ENCODE measurements around the gene TUBA4A.

TUBA4A gene

GRCh38 chr2:219253753-219254589, at the start of gene TUBA4A:
Gene TUBA4A, minus strand, starts transcription at chr2:219253918. Its CDS starts 60 bp downstream, at chr2:219253858.
- TF ChIP-seq GATA3 (IDR thresholded peaks at IDR 0.05; ENCODE audit: low read depth, low read length): no peak
- no peak for TF ChIP-seq GATA2 (IDR thresholded peaks at IDR 0.05; ENCODE audit: low read depth, low read length)

DNA sequence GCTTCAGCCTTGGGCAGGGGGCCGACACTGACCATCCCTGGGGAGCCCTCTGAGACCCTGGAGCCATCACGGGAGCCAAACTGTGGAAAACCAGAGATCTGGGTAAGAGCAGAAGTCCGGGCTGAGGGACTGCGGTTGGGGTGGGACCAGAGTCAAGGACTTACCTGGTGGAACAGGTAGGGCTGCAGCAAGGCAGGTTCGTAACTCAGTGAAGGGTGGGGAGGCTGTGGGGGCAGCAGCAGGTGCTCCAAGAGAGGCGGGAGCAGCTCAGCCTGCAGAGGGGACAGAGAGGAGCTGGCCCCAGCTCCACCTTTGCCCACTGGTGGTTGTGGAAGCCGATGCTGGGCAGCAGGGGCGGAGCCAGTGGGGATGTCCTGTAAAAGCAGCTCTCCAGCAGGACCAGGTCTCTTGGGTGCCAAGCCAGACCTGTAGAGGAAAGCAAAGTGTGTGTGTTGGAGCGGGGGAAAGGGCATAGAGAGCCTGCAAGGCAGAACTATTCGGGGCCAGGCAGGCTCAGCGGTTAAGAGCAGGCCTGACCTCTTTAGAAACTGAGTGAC, 48.8 kb upstream of the TUBA4A start:
- TF ChIP-seq GATA3 (IDR thresholded peaks at IDR 0.05; ENCODE audit: low read depth, low read length): no peak

- no peak for TF ChIP-seq GATA2 (IDR thresholded peaks at IDR 0.05; ENCODE audit: low read depth, low read length)
- TF ChIP-seq GATA3 (IDR thresholded peaks at IDR 0.05; ENCODE audit: low read depth, low read length): no peak
Observed at GRCh38 chr2:219300022-219300421, 46.3 kb upstream of the TUBA4A start.

GRCh38 chr2:219299372-219299760, 45.6 kb upstream of the TUBA4A start:
- no peak for TF ChIP-seq GATA2 (IDR thresholded peaks at IDR 0.05; ENCODE audit: low read depth, low read length)

GRCh38 chr2:219298759-219299371, 45.1 kb upstream of the TUBA4A start:
- TF ChIP-seq GATA2 (IDR thresholded peaks at IDR 0.05; ENCODE audit: low read depth, low read length) (no peak), GATA3 (IDR thresholded peaks at IDR 0.05; ENCODE audit: low read depth, low read length) (no peak)

- TF ChIP-seq GATA2 (IDR thresholded peaks at IDR 0.05; ENCODE audit: low read depth, low read length): no peak
- TF ChIP-seq GATA3 (IDR thresholded peaks at IDR 0.05; ENCODE audit: low read depth, low read length): no peak
Observed at GRCh38 chr2:219297766-219298456, 44.2 kb upstream of the TUBA4A start.

DNA sequence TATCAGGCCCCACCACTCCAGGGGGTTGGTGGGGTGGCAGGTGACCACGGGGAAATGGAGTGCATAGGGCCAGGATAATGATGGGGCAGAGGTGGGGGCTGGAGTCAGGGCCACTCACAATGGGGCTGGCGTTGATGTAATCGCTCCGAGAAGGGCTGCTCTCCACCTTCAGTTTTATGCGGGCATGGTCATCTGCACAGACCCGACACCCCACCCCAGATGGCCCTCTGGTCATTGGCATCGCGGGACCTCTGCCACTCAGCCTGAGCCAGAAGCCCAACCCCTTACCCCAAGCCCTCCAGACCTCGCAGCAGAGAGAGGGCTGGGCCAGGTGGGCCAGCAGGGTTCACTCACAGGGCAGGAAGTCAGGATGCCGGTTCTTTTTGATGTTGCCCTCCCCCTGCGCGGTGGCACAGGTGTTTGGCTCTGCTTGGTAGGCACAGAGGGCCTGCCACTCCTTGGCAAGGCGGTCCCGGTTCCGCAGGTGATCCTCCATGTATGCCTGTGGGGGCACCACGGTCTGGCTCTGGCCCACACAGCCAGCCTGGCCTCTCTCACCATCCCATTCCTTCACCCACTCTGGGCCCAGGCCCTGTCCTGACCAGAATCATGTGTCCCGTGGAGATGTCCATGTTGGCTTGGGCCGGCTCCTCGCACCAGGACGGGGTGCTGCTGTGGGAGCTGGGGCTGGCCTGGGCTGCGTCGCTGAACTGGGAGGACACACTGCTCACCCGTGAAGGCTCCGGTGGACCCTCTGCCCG, 43.1 kb upstream of the TUBA4A start:
- TF ChIP-seq GATA2 (IDR thresholded peaks at IDR 0.05; ENCODE audit: low read depth, low read length): no peak
- TF ChIP-seq GATA3 (IDR thresholded peaks at IDR 0.05; ENCODE audit: low read depth, low read length): no peak

GRCh38 chr2:219296142-219296541, 42.4 kb upstream of the TUBA4A start:
- TF ChIP-seq GATA3 (IDR thresholded peaks at IDR 0.05; ENCODE audit: low read depth, low read length) (no peak), GATA2 (IDR thresholded peaks at IDR 0.05; ENCODE audit: low read depth, low read length) (no peak)

GRCh38 chr2:219294356-219295351, 40.9 kb upstream of the TUBA4A start:
- TF ChIP-seq GATA2 (IDR thresholded peaks at IDR 0.05; ENCODE audit: low read depth, low read length) (no peak), GATA3 (IDR thresholded peaks at IDR 0.05; ENCODE audit: low read depth, low read length) (no peak)

- TF ChIP-seq GATA2 (IDR thresholded peaks at IDR 0.05; ENCODE audit: low read depth, low read length) (no peak), GATA3 (IDR thresholded peaks at IDR 0.05; ENCODE audit: low read depth, low read length) (no peak)
Observed at GRCh38 chr2:219293736-219294231, 40.1 kb upstream of the TUBA4A start.

- TF ChIP-seq GATA2 (IDR thresholded peaks at IDR 0.05; ENCODE audit: low read depth, low read length) (no peak), GATA3 (IDR thresholded peaks at IDR 0.05; ENCODE audit: low read depth, low read length) (no peak)
Observed at GRCh38 chr2:219292616-219293015, 38.9 kb upstream of the TUBA4A start.

DNA sequence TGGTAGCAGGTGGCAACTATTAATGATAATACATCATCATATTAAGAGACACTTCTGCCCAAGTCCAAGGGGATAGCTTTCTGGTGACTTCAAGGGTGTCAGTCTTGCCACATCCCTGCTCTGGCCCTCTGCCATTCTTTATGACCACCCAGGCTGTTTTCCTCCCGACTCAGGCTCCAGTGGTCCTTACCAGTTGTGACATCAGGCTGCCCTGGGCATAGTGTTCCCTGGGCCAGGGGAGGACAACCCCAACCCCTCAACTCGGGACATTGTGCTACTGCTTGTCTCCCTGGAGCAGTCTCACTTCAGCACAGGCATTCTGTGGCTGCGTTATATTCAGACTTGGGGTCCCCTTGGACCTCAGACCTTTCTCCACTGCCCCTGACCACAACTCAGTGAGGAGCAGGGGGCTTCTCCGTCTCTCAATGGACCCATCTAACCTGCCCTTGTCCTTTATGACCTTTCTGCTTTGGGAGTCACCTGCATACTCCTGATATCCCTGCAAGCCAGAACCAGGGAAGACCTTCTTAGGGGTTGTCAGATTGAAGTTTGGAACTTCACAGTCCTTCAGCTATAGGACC, 38.3 kb upstream of the TUBA4A start:
- TF ChIP-seq GATA3 (IDR thresholded peaks at IDR 0.05; ENCODE audit: low read depth, low read length) (no peak), GATA2 (IDR thresholded peaks at IDR 0.05; ENCODE audit: low read depth, low read length) (no peak)
